RPMI7951 (cell line): ENCODE measurements around the gene PCDH17. TPM values are rescaled to one million over a fixed set of nuclear protein-coding genes. Genes with fewer than 3 reads are reported as not detected.

Experiments
- DNase-seq: peaks from one replicate; pipeline ENCODE4 v3.0.0-alpha.2; 2012; ENCODE audit warnings: low read depth
- total RNA-seq: library from RNA; depleted of rRNA; stranded (reverse); fragments of >200 nt; shearing (Covaris generic); gene quantifications from 2 replicates; pipeline ENCODE4 v1.2.3, GENCODE V29; 2014

Gene PCDH17
- total RNA-seq, 1 experiment from 2014 or later: under 0.01 TPM

DNA sequence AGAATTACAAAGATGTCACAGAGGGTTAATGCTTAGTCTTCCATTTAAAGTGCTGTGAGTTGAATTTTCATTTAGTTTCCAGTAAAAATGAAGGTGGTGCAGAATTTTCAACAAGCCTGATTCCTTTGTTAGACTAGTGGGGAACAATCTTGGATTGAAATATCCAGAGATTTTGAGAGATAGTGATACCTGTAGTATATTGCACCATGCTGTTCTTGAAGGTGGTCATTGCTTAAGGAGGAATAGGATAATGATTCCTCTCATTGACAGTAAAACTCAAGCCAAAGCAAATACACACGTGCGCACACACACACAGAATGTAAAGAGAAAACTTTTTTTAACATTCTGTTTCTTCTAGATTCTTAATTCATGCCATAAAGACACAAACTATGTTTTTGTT, 5.3 kb downstream of the PCDH17 start:
- DNase-seq: no peak

DNA sequence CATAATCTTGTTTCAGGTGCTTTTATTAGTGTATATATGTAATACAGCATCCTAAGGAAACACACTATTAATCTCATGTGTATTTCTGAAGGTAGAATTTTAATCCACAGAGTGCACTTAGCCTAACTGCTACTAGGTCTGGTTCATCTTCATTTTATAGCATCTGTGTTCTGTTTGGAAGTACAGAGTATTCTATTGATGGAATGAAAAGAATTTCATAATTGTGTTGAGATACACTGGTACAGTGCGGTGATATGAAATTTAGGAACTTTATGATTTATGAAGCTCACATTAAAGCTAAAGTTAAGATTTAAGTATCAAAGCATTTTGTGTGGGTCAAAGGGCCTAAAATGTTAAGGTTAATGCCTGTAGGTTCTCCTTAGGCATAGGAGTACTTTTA, 6.0 kb downstream of the PCDH17 start:
- DNase-seq: no peak

DNA sequence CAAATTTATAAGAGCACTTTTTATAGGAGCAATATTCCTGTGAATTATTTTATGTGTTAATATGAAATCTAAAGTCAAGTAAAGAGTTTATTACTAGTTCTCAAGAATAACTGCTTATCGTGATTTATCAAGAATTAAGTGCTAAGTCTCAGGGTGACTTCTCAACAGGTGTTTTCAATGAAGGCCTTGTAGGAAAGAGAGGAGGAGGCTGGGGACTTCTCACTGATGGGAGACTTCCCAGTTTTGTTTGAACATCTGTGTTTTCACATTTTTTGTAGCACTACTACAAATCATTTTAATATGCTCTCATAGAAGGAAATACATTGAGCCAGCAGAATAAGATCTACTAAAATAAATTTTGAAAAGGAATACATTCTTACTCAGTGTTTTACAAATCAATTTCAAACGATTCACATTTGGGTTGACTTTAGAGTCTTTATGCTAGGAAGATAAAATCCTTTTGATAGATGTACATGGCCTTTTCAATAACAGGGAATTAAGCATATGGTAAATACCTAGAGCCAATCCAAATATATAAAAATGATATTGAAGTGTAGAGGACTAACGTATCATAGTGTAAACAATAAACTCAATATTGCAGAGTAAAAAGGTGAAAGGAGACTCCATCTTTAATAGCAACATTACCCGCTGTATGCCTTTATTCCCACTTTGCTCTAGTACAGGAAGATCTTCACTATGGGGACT, 6.8 kb downstream of the PCDH17 start:
- no peak for DNase-seq

DNA sequence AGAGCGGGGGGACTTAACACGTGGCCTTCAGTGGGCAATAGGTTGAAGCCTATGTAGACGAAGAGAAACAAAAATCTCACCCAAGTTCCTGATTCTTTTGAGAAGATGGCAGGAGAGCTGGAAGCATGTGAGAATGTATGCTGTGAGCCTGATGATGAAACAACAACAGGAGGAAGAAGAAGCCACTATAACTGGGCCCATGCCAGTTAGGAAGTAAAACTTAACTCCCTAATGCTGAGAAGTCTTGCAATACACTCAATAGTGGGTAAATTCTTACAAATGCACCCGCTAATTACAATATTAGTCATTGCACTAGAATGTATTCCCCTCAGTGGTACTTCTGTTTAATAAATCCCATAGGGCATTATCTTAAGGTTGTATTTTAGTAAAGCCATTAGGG, 9.1 kb downstream of the PCDH17 start:
- no peak for DNase-seq

DNA sequence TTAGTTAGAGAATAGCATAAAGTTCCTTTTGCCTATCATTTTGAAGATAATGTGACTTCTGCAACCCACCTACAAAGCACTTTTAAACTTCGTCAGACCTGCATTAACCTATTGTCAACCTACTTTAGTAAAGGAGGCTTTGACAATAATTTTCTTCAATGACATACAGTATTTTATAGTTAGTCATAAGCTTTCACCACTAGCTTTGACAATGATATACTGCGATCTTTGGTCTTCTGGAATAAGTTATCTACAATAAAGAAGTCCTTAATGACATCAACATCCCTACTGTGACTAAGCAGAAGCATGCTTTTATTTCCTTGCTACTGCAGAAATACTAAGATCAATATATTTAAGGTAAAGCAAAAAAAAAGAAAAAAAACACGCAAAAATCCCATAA, 9.5 kb downstream of the PCDH17 start:
- DNase-seq: no peak

DNA sequence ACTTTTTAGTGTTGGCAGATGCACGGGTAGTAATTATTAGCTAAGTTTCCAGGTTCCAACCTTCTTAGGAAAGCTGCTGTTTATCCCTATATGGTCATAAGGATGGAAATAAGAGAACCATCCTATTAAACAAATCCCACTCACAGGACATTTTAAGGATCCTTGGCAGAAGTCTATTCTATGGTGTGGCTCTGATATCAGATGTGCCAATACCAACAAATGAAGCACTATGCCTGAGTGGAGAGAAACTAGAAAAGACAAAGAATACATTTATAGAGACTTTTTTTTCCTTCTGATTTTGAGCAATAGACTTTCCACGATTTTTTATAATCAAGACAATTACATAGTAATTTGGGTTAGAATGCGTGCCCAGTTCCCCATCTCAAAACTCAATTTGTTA, 12.6 kb downstream of the PCDH17 start:
- DNase-seq: no peak

DNA sequence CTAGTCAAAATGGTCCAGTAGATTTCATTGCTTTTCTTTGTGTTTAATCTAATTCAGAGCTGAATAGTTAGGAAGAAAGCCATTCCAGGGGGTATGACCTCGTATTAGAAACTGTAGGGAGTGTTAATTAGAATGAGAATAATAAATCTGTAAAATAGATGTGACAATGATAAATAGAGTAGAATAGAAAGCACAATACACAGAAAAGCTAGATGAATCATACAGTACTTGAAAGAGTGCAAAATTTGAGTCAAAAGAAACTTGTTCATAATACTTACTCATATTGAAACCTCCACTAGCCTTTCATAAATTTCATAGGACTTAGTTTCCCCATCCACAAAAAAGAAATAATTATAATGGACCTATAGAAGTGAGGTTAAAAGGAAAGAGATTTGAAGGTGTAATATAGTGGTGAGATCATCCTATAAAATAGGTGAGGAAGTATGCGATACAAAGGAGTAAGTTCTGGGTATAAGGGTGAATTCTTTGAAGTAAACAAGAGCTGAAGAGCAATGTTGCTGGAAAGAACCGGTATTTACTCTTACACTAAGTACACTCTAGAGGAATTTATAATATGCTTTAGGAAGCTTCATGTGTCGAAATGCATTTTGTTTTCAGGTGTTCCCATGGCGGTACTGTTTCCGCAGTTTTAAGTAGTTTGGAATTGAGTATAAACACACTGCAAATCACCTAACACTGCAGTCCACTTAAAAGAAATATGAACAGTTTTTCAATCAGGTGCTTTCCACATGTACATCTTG, 21.9 kb downstream of the PCDH17 start:
- DNase-seq: no peak

DNA sequence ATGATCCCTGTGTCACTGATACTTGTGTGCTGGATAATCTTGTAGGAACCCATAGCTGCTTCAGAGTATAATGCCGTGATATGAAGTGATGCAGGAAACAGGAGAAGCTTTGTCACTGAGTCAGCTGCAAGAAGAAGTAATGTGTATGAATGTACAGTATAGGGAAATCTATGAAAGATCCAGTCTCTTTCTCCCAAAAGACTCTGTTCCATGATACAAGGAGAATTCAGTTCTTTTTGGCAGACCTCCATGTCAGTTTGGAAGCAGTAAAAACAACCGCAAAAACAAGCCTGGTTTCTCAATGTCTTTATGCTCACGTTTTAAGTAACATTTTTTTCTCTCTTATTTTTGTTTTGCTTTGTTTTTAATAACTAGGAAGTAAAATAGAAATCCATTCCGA, 33.9 kb downstream of the PCDH17 start:
- DNase-seq: peak; percentile 2

DNA sequence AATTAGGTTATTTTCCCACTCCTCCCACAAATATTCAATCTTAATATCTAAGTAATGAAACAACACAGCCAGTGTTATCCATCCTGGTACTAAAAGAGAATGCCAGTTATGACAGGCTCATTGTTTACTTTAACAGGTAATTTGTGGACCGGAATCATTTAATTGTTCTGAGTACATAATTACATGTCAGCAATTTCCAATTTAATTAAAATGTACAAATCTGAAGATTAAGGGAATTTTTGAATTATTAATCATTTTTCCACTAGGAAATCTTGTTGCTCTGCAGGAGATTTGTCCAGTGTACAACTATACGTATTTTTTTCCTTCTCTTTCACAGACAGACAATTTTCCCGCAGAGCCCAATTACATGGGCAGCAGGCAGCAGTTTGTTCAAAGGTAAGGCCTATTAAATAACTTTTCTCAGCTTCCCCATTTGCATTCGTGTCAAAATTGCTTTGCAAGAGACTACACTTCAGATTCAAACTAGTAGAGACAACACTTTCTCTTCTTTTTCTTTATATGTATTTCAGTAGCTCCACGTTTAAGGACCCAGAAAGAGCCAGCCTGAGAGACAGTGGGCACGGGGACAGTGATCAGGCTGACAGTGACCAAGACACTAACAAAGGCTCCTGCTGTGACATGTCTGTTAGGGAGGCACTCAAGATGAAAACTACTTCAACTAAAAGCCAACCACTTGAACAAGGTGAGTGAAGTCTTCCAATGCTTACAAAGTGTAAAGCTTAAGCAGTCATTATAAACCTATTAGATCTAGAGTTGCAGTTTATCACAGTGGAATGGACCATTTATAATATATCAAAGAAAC, 34.8 kb downstream of the PCDH17 start:
- DNase-seq: no peak

DNA sequence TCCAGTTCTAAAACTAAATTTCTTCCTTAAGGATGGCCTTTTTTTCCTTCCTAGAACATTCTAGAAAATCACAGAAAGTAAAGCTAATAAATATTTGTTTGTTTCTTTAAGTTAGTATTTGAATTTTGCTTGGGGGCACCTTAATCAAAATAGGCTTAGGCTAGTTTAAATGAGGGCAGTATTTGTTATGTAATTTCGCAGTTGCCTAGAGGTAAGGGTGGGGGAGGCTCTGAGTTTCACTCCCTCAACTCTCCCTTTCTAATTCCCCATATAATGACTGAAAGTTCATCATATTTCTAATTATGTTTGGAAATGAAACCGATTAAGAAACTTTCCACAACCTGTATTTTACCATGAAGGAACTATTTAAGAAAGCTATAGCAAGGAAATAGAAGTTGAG, 40.6 kb downstream of the PCDH17 start:
- no peak for DNase-seq

DNA sequence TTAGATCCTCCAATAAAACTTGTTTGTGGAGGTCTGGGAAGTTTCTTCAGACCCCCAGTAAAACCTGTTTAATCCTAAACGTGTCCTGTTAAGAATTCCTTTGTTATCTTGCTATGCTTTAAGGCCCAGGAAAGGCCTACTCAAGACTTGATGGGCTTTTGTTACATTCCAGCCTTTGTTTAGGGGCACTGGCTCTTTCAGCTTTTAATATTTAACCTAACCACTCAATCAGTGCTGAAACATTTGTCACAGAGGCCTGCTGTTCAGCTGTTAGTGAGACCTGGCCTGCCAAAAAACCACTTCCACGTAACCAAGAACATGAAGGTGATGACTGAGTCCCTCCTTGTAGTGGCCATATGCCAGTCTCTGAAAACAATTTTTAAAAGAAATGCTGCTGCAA, 41.7 kb downstream of the PCDH17 start:
- no peak for DNase-seq

DNA sequence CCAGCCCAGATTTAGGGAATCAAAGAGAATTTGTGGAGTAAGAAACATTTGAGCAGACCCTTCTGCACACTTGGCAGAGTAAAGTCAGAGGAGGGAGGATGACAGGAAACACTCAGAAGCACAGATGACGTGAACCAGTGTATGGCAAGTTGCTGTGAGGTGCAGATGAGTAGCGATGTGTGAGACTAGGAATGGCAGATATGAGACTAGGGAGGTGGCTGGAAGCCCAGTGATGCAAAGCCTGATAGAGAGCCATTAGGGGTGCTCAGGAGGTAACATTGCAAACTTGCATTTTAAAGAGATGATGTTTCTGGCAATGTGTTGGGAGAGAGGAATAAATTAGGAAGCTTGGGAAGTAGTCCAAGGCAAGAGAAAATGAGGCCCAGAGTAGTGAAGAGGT, 44.0 kb downstream of the PCDH17 start:
- DNase-seq: no peak

DNA sequence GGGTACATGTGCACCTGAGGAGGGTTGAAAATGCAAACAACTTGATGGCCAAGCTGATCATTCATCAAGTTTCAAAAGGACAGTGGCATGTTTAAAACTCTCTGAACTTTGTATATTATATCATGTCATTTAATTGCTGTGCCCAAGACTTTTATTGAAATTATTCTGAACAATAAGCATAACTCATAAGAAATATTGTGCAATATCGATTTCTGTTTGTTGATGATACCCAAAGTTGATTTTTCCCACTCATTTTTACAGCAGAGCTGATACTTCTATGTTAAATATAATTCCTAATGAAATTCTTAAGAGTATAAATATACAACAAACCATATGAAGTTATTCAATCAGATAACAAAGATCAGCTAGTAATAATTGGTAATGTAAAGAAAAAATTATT, 49.1 kb downstream of the PCDH17 start:
- DNase-seq: no peak

DNA sequence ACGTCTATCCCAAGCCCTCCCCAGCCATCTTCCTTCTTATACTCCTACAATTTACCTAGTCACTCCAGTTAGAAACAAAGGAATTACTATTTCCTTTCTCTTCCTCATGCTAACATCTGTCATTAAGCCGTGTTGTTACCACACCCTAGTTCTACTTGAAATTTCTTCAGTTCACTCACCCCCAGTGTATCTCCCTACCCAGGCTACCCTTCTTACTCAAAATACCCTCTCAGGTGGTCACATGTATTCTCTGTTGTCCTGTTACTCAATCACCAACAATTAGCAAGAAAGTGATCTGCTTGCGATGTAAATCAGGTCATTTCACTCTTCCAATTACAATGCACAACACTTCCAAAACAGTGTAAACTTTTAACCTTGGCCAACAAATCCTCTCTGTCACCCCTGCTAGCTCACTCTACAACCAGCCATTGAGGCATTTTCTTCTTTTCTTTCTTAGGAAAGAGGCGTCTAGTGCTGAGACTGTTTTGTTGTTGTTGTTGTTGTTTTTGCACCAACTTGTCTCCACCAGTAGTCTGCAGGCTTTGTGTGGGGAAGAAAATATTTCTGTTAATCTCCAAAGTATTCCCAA, 50.7 kb downstream of the PCDH17 start:
- no peak for DNase-seq

DNA sequence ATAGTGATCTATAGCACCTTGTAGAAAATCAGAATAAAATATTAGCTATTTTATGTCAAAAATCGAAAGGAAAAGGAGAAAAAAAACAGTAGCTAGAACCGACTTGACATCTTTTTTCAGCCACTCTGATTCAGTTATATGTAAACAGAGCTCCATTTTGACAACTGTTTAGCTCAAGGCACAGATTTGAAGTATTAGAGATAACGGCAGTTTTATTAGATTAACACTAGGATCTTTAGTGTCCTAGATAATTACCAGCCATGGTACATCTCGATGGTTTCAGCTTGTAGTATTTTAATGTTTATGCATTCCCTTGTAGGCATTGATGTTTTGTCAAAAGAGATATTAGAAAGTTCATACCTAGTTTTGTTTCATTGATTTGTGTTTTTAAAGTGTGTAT, 67.3 kb downstream of the PCDH17 start:
- no peak for DNase-seq

DNA sequence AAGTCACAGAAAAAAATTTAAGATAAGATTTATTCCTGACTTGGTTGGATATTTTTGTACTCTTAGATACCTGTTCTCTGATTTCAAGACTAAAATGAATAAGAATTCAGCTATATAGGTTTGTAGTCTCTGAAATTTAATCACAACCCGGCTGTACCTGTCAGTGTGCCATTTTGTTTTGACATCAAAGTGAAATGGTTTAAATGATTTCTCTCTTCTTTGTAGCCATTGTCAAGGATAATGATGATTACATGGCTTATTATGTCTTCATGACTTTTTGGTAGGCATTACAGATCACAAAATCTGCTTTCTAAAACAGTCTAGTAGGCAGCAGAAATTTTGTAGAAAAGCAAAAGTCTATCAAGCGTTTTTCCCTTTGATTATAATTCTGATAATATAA, 72.5 kb downstream of the PCDH17 start:
- no peak for DNase-seq

DNA sequence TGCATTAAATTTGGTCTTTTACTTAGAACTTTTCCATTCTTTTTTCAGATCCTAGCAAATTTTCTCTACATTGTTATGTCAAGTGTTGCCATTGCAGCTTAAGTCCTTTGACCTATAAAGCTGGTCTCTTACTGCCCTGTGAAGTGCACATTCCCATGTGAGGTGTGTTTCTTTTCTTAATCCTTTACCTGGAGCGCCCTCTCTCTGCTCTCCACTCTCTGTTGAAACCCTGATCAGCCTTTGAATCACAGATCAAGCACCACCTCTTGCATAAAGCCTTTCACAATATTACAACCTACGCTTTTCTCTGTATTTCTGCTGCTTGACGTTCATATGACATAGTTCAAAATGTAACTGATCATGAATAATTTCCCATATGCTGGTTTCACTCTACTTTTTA, 84.8 kb downstream of the PCDH17 start:
- no peak for DNase-seq

DNA sequence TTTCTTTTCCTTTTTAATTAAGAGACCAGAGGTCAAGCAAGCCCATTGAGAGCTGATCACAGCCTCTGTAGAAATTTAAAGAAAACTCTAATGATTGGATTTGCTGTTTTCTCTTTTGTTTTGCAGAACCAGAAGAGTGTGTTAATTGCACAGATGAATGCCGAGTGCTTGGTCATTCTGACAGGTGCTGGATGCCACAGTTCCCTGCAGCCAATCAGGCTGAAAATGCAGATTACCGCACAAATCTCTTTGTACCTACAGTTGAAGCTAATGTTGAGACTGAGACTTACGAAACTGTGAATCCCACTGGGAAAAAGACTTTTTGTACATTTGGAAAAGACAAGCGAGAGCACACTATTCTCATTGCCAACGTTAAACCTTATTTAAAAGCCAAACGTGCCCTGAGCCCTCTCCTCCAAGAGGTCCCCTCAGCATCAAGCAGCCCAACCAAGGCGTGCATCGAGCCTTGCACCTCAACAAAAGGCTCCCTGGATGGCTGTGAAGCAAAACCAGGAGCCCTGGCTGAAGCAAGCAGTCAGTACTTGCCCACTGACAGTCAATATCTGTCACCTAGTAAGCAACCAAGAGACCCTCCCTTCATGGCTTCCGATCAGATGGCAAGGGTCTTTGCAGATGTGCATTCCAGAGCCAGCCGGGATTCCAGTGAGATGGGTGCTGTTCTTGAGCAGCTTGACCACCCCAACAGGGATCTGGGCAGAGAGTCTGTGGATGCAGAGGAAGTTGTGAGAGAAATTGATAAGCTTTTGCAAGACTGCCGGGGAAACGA, 93.1 kb downstream of the PCDH17 start:
- DNase-seq: no peak

DNA sequence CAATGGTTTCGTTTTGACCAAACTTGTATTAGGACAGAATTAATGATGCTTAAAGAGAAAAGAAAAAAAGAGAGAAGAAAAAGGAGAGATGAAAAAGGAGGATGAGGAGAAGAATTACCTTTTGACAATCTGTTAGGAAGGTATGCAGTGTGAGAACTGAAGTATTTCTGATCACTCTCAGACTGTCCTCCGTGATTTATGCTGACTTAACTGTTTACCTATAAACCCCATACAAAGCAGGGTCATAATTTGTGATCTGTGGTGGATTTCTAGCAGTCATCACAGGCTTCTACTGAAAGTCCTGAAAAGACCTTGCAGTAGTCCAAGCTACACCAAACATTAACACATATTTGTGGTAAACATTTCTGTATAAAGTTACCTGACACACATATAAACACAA, 93.9 kb downstream of the PCDH17 start:
- DNase-seq: no peak

DNA sequence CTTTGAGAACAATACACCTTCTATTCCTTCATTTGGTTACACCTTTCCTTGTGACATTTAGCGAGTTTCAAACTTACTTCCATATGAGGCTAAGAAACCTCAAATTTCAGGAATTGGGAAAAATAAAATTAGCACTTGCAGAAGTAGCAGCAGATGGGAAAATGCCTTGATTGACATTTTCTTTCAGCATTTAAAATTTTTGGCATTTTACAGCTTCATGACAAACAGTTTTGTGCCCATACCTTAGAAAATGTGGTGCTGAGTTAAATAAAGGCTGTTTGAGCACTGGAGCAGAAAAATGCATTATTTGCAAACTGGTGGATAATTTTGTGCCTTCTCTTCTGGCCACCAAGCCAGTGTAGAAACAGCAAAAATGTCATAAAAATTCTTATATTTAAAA, 95.4 kb downstream of the PCDH17 start:
- no peak for DNase-seq

DNA sequence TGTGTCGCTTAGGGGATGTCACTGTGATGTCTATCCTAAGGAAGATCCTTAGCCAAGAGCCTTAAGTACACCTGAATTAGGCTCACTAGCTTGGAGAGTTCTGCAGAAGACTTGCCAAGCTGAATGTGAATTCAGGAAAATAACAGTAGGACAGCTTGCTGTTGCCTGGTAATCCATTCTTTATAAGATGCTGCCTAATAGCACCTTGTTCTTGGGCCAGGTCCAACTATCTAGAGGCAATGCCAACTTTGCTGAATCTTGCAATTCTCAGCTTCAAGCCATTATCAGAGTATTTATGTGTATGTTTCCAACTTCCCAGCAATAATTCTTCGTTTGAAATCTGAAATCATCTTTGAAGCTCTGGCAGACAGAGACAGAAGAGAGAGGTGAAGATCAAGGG, 102.8 kb downstream of the PCDH17 start:
- DNase-seq: no peak

DNA sequence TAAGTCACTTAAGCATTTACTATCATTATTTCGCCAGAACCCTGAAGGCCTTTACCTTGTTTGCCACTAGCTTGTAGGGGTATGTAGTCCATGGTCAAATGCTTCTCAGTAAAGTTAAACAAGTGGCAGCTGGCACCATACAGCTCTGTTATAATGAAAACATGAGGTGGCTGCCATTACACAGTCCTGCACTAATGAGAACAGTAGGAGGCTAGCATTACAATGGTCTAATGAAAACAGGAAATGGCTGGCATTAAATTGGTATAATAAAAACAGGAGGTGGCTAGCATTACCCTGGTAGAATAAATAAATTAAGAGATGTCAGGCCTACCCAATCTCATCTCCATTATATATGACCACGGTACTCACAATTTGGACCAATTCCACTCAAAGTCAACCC, 107.5 kb downstream of the PCDH17 start:
- no peak for DNase-seq
